Lung (tissue), 12 donors: ENCODE results near the gene ZNF358. TPM values are rescaled to one million over a fixed set of nuclear protein-coding genes. Genes with fewer than 3 reads are reported as not detected.

Experiments
- ATAC-seq: fragments of 200-7000 bp; cut with Tn5 transposase; one replicate; pipeline ENCODE4 v1.9.1; 2020; ENCODE audit warnings: moderate number of reproducible peaks; ENCODE audit not compliant: insufficient read depth, low FRiP score
- DNase-seq, 3 donors: peaks; one replicate each; pipeline ENCODE4 v3.0.0-alpha.2; 2013 to 2017
- H3K27ac ChIP-seq, 2 donors: one replicate each; pipeline ENCODE4 v1.5.1; 2013; ENCODE audit warnings: mild to moderate bottlenecking in 2 of 2, moderate library complexity in 2 of 2, control low read depth in 1 of 2, inconsistent platforms in 1 of 2, low read depth in 1 of 2, low read length in 1 of 2
- H3K27me3 ChIP-seq, 3 donors: one replicate each; pipeline ENCODE4 v1.5.1; 2013; ENCODE audit warnings: low read length in 2 of 3; ENCODE audit not compliant: control insufficient read depth in 3 of 3, insufficient read depth in 3 of 3
- H3K36me3 ChIP-seq, 4 donors: one replicate each; pipeline ENCODE4 v1.5.1; 2013; ENCODE audit warnings: low read length in 4 of 4, mild to moderate bottlenecking in 1 of 4, moderate library complexity in 1 of 4; ENCODE audit not compliant: control insufficient read depth in 4 of 4, insufficient read depth in 4 of 4
- H3K4me1 ChIP-seq, 5 donors: one replicate each; pipeline ENCODE4 v1.5.1; 2013; ENCODE audit warnings: low read length in 5 of 5, mild to moderate bottlenecking in 2 of 5, moderate library complexity in 1 of 5; ENCODE audit not compliant: control insufficient read depth in 5 of 5, insufficient read depth in 5 of 5
- H3K4me3 ChIP-seq: one replicate; pipeline ENCODE4 v1.5.1; 2013; ENCODE audit warnings: mild to moderate bottlenecking, control low read depth, moderate library complexity
- H3K9ac ChIP-seq, 2 donors: one replicate each; pipeline ENCODE4 v1.5.1; 2013; ENCODE audit warnings: low read length in 2 of 2, control low read depth in 1 of 2; ENCODE audit not compliant: insufficient read depth in 1 of 2
- H3K9me3 ChIP-seq, 4 donors: one replicate each; pipeline ENCODE4 v1.5.1; 2013; ENCODE audit warnings: low read length in 3 of 4, mild to moderate bottlenecking in 1 of 4, moderate library complexity in 1 of 4; ENCODE audit not compliant: control insufficient read depth in 4 of 4, insufficient read depth in 3 of 4
- WGBS, 2 donors: extraction: QIAGEN DNeasy Blood & Tissue Kit; methylation state at CpG; one replicate each; pipeline ENCODE4 v1.1.7; 2013; 5-methylcytosine and 5-hydroxymethylcytosine counted together
- polyA plus RNA-seq, 2 donors: library from polyadenylated mRNA; stranded (reverse); fragments of 200-250 nt; gene quantifications; one replicate each; pipeline ENCODE4 v1.2.1, GENCODE V29; 2013
- total RNA-seq, 2 donors: library from RNA; depleted of rRNA in 1 of 2; stranded (reverse); fragments of >200 nt in 1 of 2; gene quantifications; one replicate each; pipeline ENCODE4 v1.2.1, GENCODE V29; 2014 to 2021
- TF ChIP-seq, protein P1 (sequence below): IDR thresholded peaks from 2 replicates; pipeline ENCODE4 v1.5.1; 2012; ENCODE audit warnings: mild to moderate bottlenecking; ENCODE audit errors: control extremely low read depth, extremely low read depth
- donor health status: control.
- donor health status: control.
- donor health status: Bipolar disorder and iron deficiency.
- donor health status: healthy.
- donor health status: DM: yes; HTN: yes; CAD: no.

ZNF358 gene
- total and polyA plus RNA-seq, 4 donors = 24.2 to 71.8 (median 34.7) TPM

DNA sequence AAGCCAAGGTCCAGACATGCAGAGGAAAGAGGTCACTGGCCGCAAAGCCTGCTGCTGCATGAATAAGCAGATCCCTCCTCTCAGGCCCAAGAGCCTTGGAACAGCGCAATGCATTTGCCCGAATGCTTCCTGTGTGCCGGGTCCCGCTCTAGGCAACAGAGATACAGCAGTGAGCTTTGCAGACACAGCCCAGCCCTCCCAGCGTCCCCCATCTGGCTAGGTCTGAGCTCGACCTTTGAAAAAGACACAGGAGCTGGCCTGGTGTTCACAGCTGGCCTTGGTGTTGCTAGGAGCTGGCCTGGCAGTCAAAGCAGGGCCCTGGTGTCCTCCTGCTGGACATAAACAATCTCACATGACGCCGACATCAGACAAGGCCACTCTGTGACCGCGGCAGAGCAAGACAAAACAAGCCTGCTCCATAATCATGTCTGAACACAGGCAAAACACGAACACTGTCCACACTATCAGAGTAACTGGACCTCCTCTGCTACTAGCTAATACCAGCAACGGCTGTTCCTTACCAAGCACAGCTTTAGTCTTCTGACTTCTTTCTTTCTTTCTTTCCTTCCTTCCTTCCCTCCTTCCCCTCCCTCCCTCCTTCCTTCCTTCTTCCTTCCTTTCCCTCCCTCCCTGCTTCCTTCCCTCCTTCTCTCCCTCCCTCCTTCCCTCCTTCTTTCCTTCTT lies 21.3 kb upstream of the ZNF358 start:
- DNase-seq (peak; percentile 62 to 80 (median 64)), ATAC-seq (no peak)
- H3K27ac ChIP-seq = peak overlapping the region; percentile 2 to 83
- 47 to 63% methylated on average over 13 of the region's 13 CpGs for WGBS, 2 donors
- peaks cover 0 to 2% (median 0%) of the 10 kb centered on the region in 4 donors for H3K9me3 ChIP-seq
- TF ChIP-seq, protein P1, sequence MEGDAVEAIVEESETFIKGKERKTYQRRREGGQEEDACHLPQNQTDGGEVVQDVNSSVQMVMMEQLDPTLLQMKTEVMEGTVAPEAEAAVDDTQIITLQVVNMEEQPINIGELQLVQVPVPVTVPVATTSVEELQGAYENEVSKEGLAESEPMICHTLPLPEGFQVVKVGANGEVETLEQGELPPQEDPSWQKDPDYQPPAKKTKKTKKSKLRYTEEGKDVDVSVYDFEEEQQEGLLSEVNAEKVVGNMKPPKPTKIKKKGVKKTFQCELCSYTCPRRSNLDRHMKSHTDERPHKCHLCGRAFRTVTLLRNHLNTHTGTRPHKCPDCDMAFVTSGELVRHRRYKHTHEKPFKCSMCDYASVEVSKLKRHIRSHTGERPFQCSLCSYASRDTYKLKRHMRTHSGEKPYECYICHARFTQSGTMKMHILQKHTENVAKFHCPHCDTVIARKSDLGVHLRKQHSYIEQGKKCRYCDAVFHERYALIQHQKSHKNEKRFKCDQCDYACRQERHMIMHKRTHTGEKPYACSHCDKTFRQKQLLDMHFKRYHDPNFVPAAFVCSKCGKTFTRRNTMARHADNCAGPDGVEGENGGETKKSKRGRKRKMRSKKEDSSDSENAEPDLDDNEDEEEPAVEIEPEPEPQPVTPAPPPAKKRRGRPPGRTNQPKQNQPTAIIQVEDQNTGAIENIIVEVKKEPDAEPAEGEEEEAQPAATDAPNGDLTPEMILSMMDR = no peak
- peak overlapping the region; percentile 13 to 65 for H3K9ac ChIP-seq
- H3K4me1 ChIP-seq = peaks cover 0 to 11% (median 0%) of the 10 kb centered on the region in 5 donors
- H3K27me3 ChIP-seq = peaks cover 0 to 1% (median 0%) of the 10 kb centered on the region in 3 donors
- H3K36me3 ChIP-seq = no peaks in the 10 kb centered on the region
- no peak overlapping the region for H3K4me3 ChIP-seq

GRCh38 chr19:7497292-7497691 lies 18.6 kb upstream of the ZNF358 start:
- 51 to 55% methylated on average over 7 of the region's 7 CpGs for WGBS, 2 donors
- ATAC-seq (no peak), DNase-seq (no peak)
- Histone ChIP-seq H3K4me1 (peaks cover 0 to 14% (median 4%) of the 10 kb centered on the region in 5 donors), H3K9me3 (peaks cover 0 to 6% (median 0%) of the 10 kb centered on the region in 4 donors), H3K9ac (no peak overlapping the region), H3K27ac (no peak overlapping the region), H3K4me3 (no peak overlapping the region), H3K36me3 (no peaks in the 10 kb centered on the region), H3K27me3 (peaks cover 0 to 3% (median 2%) of the 10 kb centered on the region in 3 donors)
- TF ChIP-seq, protein P1 = no peak

DNA sequence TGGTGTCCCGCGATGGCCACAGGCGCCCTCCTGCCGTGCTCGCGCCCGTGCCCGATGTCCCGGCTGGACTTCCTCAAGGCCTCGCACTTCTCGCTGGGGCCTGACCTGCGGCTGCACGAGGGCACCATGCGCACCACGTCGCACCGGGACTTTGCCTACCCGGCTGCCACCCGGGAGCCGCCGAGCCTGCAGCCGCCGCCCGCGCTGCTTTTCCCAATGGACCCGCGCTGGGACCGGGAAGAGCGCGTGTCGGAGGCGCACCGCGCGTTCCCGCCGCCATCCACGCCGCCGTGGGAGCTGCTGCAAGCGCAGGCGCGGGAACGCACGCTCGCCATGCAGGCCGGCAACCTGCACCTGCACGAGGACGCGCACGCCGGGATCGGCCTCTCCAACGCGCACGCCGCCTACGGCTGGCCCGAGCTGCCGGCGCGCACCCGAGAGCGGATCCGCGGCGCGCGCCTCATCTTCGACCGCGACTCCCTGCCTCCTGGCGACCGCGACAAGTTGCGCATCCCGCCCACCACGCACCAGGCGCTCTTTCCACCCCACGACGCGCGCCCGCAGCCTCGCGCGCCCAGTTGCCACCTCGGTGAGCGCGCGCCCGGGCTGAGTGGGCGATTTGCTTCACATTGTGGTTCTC lies 15.0 kb upstream of the ZNF358 start:
- Histone ChIP-seq H3K9ac (no peak overlapping the region), H3K4me1 (peaks cover 0 to 11% (median 4%) of the 10 kb centered on the region in 5 donors), H3K27ac (no peak overlapping the region), H3K36me3 (no peaks in the 10 kb centered on the region), H3K27me3 (peaks cover 0 to 3% (median 2%) of the 10 kb centered on the region in 3 donors), H3K9me3 (peaks cover 0 to 6% (median 0%) of the 10 kb centered on the region in 4 donors), H3K4me3 (peak overlapping the region; percentile 44)
- 2 to 4% methylated on average over 88 to 93 of the region's 93 CpGs for WGBS, 2 donors
- DNase-seq (peak; percentile 59 to 82 (median 75)), ATAC-seq (peak; percentile 56)
- TF ChIP-seq, protein P1 = no peak
